K562 (cell line): ENCODE data around the gene INPP5K. TPM values are rescaled to one million over a fixed set of nuclear protein-coding genes. Genes with fewer than 3 reads are reported as not detected.

ENCODE experiments used
- ATAC-seq: fragments of 200-7000 bp; cut with Tn5 transposase; 3 replicates; pipeline ENCODE4 v1.9.1; 2020; ENCODE audit warnings: moderate library complexity
- BruUV-seq: library from RNA; stranded (reverse); fragments of 400-500 nt; replicated peaks from 2 replicates; lab custom pipeline; 2021; lab: Mats Ljungman, UMichigan
- CTCF ChIA-PET: fragments of 300-600 bp; formaldehyde crosslinking; extraction: SDS; loops from one replicate; lab custom pipeline; 2021; ENCODE audit warnings: low intra/inter-chr PET ratio; lab: Yijun Ruan, JAX
- POLR2A ChIA-PET: fragments of 300-600, 350-650 bp; sonication (Branson Sonifier 250); formaldehyde crosslinking; extraction: SDS; loops from one replicate; lab custom pipeline; 2021; ENCODE audit warnings: antibody characterized with exemption, inconsistent platforms; lab: Yijun Ruan, JAX
- DNase-seq, 4 experiments: peaks; one replicate each; pipeline versions ENCODE4 v3.0.0 to v3.0.0-alpha.2; 2011 to 2018; ENCODE audit warnings: low spot score in 3 of 4, mixed read lengths in 3 of 4; ENCODE audit errors: extremely low read depth in 1 of 4
- FAIRE-seq: peaks from 2 replicates; lab custom pipeline; 2011; peaks lifted over from hg19 to GRCh38; lab: Jason Lieb, UNC
- H2AFZ ChIP-seq: 2 replicates; pipeline ENCODE4 v1.6.0; 2011; ENCODE audit warnings: low read depth, low read length, control low read depth, inconsistent platforms
- H3K27ac ChIP-seq: fragments of 200-600 bp; 3 replicates; pipeline ENCODE4 v1.8.0; 2011; ENCODE audit warnings: low read depth, mild to moderate bottlenecking, control low read depth, inconsistent platforms, low read length, moderate library complexity, mixed read lengths; ENCODE audit errors: extremely low read depth
- H3K27me3 ChIP-seq, 2 experiments: fragments of 300-600 bp in 1 of 2; 2 replicates in 1 of 2; 3 replicates in 1 of 2; pipeline versions ENCODE4 v1.6.0 to v1.8.0; 2011; ENCODE audit warnings: inconsistent platforms in 2 of 2, low read length in 2 of 2, mild to moderate bottlenecking in 1 of 2, mixed read lengths in 1 of 2, moderate library complexity in 1 of 2; ENCODE audit not compliant: control insufficient read depth in 2 of 2, insufficient read depth in 2 of 2
- H3K36me3 ChIP-seq: fragments of 300-600 bp; 3 replicates; pipeline ENCODE4 v1.8.0; 2011; ENCODE audit warnings: mild to moderate bottlenecking, low read length, inconsistent platforms; ENCODE audit not compliant: control insufficient read depth, insufficient read depth
- H3K4me1 ChIP-seq, 2 experiments: fragments of 200-600 bp in 1 of 2; replicated peaks in 1 of 2; 2 replicates in 1 of 2; 3 replicates in 1 of 2; pipeline versions ENCODE4 v1.5.1 to v1.8.0; 2011; ENCODE audit warnings: inconsistent platforms in 2 of 2, low read length in 2 of 2, mild to moderate bottlenecking in 1 of 2, mixed read lengths in 1 of 2, moderate library complexity in 1 of 2; ENCODE audit not compliant: control insufficient read depth in 2 of 2, insufficient read depth in 2 of 2
- H3K4me2 ChIP-seq: 2 replicates; pipeline ENCODE4 v1.6.1; 2011; ENCODE audit warnings: low read length, control low read depth, inconsistent platforms, mixed read lengths; ENCODE audit not compliant: insufficient read depth
- H3K4me3 ChIP-seq: fragments of 200-600 bp; sonication (generic), shearing (Covaris generic); 2 replicates; pipeline ENCODE4 v1.5.1; 2016; ENCODE audit warnings: control low read depth, inconsistent platforms
- H3K79me2 ChIP-seq: fragments of 200-600 bp; 3 replicates; pipeline ENCODE4 v1.8.0; 2011; ENCODE audit warnings: low read length, inconsistent platforms; ENCODE audit not compliant: control insufficient read depth, insufficient read depth
- H3K9ac ChIP-seq, 2 experiments: 2 replicates each; pipeline versions ENCODE4 v1.6.0 to v1.6.1; 2011; ENCODE audit warnings: low read depth in 2 of 2, low read length in 2 of 2, control low read depth in 1 of 2, inconsistent platforms in 1 of 2, mild to moderate bottlenecking in 1 of 2, mixed read lengths in 1 of 2; ENCODE audit not compliant: insufficient read depth in 1 of 2
- H3K9me1 ChIP-seq: one replicate; pipeline ENCODE4 v1.6.0; 2011; ENCODE audit warnings: inconsistent platforms, mild to moderate bottlenecking, low read length, moderate library complexity; ENCODE audit not compliant: control insufficient read depth, insufficient read depth
- H3K9me3 ChIP-seq: replicated peaks from 2 replicates; pipeline ENCODE4 v1.5.1; 2011; ENCODE audit warnings: low read depth, low read length, inconsistent platforms; ENCODE audit not compliant: control insufficient read depth, insufficient read depth
- H4K20me1 ChIP-seq: replicated peaks from 2 replicates; pipeline ENCODE4 v1.6.1; 2011; ENCODE audit warnings: low read length, inconsistent platforms, mixed read lengths; ENCODE audit not compliant: control insufficient read depth, insufficient read depth
- AFF1 ChIP-seq, 2 experiments: fragments of 450-650 bp; IDR thresholded peaks; 2 replicates each; pipeline ENCODE4 v1.6.1; 2018; ENCODE audit warnings: mild to moderate bottlenecking in 2 of 2, low read depth in 1 of 2; ENCODE audit not compliant: partially characterized antibody in 2 of 2
- MAX ChIP-seq: sonication (generic); formaldehyde crosslinking; IDR thresholded peaks from 2 replicates; pipeline ENCODE4 v1.9.0; 2022; ENCODE audit warnings: mild to moderate bottlenecking, missing genetic modification reagents
- MCM3 ChIP-seq: fragments of 450-650 bp; IDR thresholded peaks from 2 replicates; pipeline ENCODE4 v1.6.1; 2016
- MCM5 ChIP-seq: fragments of 450-650 bp; IDR thresholded peaks from 2 replicates; pipeline ENCODE4 v1.6.1; 2016; ENCODE audit warnings: low read depth
- NR3C1 ChIP-seq: sonication (generic); formaldehyde crosslinking; IDR thresholded peaks from 2 replicates; pipeline ENCODE4 v1.8.1; 2022; ENCODE audit warnings: missing genetic modification reagents
- PRDM10 ChIP-seq: fragments of 450-650 bp; IDR thresholded peaks from 2 replicates; pipeline ENCODE4 v1.6.1; 2018; ENCODE audit not compliant: partially characterized antibody
- SREBF2 ChIP-seq: sonication (generic); formaldehyde crosslinking; IDR thresholded peaks from 2 replicates; pipeline ENCODE4 v1.4.0; 2020; ENCODE audit warnings: mild to moderate bottlenecking, missing genetic modification reagents
- WGBS: fragments of 100-300 bp; shearing (Covaris generic); methylation state at CpG from one replicate; pipeline ENCODE4 v1.1.6; 2016; ENCODE audit warnings: low coverage, mixed read lengths; ENCODE audit not compliant: insufficient coverage; ENCODE audit errors: missing lambda C conversion rate; 5-methylcytosine and 5-hydroxymethylcytosine counted together
- in situ Hi-C: fragments of 300-500 bp; cut with MboI; formaldehyde crosslinking; loops from 4 replicates; pipeline ENCODE4 v1.15.0; 2018; ENCODE audit warnings: inconsistent platforms, mixed read lengths
- intact Hi-C: fragments of 100-400 bp; cut with micrococcal nuclease; formaldehyde crosslinking; loops from 2 replicates; pipeline ENCODE4 v1.14.2; 2022
- polyA plus RNA-seq, 8 experiments: library from polyadenylated mRNA; depleted of rRNA in 4 of 8; stranded (reverse) in 5 of 8; unstranded in 3 of 8; fragments of >200 nt; fragmentation: Nextera tagmentation in 2 of 8; fragmentation: Illumina TruSeq in 1 of 8; extraction: Ambion mirVana in 2 of 8; extraction: Trizol in 1 of 8; gene quantifications; 2 replicates each; pipeline versions ENCODE4 v1.2.1 to v1.2.3, GENCODE V29; 2011 to 2014; ENCODE audit warnings: inconsistent platforms in 1 of 8, missing spikeins in 1 of 8
- total RNA-seq, 7 experiments: library from RNA; depleted of rRNA in 6 of 7; stranded (reverse); fragments of >200 nt in 6 of 7; fragmentation: Illumina TruSeq in 2 of 7; extraction: Trizol in 2 of 7; gene quantifications; 2 replicates each; pipeline versions ENCODE4 v1.2.1 to v1.2.3, GENCODE V29; 2011 to 2021; ENCODE audit warnings: low replicate concordance in 1 of 7

INPP5K gene
- total and polyA plus RNA-seq, 9 of the 15 experiments (the other 6 are each of a cell fraction or from before 2014, with no cell fraction given), result 0.63 to 15.1 (median 10.1) TPM

- TF ChIP-seq MAX (CRISPR knock-in tag) (no peak), SREBF2 (no peak)
Measured at GRCh38 chr17:1512351-1512750, 4.1 kb downstream of the INPP5K start (continued).

GRCh38 chr17:1511756-1512321 is 4.6 kb downstream of the INPP5K start:
- in situ Hi-C loops, result loop anchor here (10.0 kb wide), 1 partner anchor 237 kb away; the partner anchor contains the start of genes BHLHA9 and TRARG1
- DNase-seq, result peak in 3 of 4 experiments; percentile 16 to 31 (median 26)
- H3K9ac ChIP-seq, result peak overlapping the region in 1 of 2 experiments; percentile 85; a peak in 1 of 4 replicates
- no peaks in the 10 kb centered on the region for H3K9me3 ChIP-seq
- CTCF ChIA-PET, result interaction anchor here (0.6 to 1.0 kb wide), 2 partner anchors 146 to 150 kb away, joined by 3 read pairs; no protein-coding TSS in a partner anchor
- no peak overlapping the region for H3K27ac ChIP-seq
- H3K4me3 ChIP-seq, result no peak overlapping the region
- peak overlapping the region; percentile 32; the same call in 1 of the 2 replicates for H3K4me2 ChIP-seq
- H2AFZ ChIP-seq, result peak overlapping the region; percentile 53
- no peak for TF ChIP-seq AFF1 (IDR thresholded peaks at IDR 0.05; ENCODE audit: low read depth in 1 of 2, partially characterized antibody in 2 of 2)
- no peak for TF ChIP-seq MCM3
- no peak for TF ChIP-seq PRDM10
- TF ChIP-seq NR3C1 (CRISPR knock-in tag), result no peak
- no peak for TF ChIP-seq MCM5
- TF ChIP-seq, all 486 proteins: peak for 0
- Histone ChIP-seq H3K36me3 (peaks cover 7% of the 10 kb centered on the region; the same call in 2 of the 3 replicates), H3K4me1 (peaks cover 18 to 20% of the 10 kb centered on the region in 2 experiments; a peak in 4 of 5 replicates), H3K9me1 (no peaks in the 10 kb centered on the region), H3K79me2 (peaks cover 13% of the 10 kb centered on the region; the same call in 2 of the 3 replicates), H3K27me3 (no peaks in the 10 kb centered on the region), H4K20me1 (no peaks in the 10 kb centered on the region)
- no TSS peak for BruUV-seq
- POLR2A ChIA-PET, result interaction anchor here (1.5 to 1.6 kb wide), 2 partner anchors 11 to 20 kb away, joined by 4 to 8 read pairs; partner anchors contain the start of gene MYO1C
- FAIRE-seq, result no peak
- intact Hi-C loops, result loop anchor here (10.0 kb wide), 2 partner anchors 57 to 237 kb away; partner anchors contain the start of genes BHLHA9, CRK and TRARG1
- 52% methylated on average over 3 of the region's 7 CpGs for WGBS
- no peak for ATAC-seq
